GM18505 (cell line): Measurements from ENCODE around the gene NOTCH2.
"Not testable (repeated sequence)": the region's sequence is repeated elsewhere in the genome, so short reads cannot be mapped to it uniquely, and the experiment has no call there.

ENCODE experiments used
- ATAC-seq: cut with Tn5 transposase; IDR thresholded peaks from one replicate; pipeline ENCODE4 v1.9.1; 2021; ENCODE audit not compliant: unreplicated experiment
- POLR2A ChIP-seq: IDR thresholded peaks from 4 replicates; pipeline ENCODE4 v1.6.1; 2011; ENCODE audit warnings: borderline replicate concordance; ENCODE audit not compliant: insufficient read depth, insufficient read length; ENCODE audit errors: extremely low read depth

Gene NOTCH2

DNA sequence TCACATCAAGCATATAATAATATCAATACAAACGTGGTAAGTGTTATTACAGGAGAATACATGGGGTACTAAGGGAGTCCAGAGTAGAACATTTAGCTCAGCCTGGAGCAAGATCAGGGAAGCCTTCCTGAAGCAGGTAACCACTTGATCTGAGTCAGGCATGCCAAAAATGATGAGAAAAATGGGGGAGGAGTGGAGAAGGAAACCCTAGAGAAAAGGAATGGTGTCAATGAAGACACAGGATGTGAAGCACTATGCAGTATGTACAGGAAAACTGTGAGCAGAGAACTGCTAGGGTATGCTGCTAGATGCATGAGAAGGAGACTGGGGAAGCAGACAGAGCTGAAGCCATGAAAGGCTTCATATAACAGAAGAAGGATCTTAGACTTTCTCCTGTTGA, 84.7 kb downstream of the NOTCH2 start:
- TF ChIP-seq POLR2A: no peak
- ATAC-seq: no peak

DNA sequence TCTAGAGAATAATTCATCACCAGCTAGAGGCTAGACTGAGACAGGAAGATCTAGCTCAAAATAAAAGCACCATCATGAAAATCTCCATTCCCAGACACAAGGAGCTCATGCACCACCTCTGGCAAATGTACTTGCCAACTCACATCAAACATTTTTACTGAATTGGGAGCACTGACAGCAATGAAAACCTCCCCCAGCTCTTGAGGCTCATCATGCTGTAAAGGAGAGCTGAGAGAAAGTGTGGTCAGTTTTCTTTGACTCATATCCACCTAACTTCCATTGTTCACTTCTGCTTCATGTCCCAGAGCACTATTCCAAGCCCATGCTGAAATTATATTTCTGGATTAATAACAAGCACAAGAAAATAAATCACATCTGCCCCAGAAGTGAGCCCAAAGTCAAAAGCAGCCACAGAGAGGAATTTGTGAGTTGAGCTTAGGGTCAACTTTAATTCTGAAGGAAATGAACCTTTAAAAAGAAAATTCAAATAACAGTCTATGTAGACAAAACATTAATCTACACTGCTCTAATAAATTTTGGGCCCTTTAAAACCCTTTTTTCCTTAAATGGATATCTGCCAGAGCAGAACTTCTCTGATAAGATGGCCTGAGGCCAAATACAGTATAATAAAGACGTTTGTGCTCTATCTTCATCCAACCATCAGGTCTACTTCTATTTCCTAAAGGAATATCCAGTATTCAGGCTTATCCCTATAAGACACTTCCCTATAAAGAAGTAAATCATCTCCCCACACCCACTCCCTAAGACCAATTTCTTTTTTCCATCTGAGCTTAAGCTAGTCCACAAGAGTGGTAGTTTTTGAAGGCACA, 87.3 kb downstream of the NOTCH2 start:
- ATAC-seq: no peak
- no peak for TF ChIP-seq POLR2A

GRCh38 chr1:119981496-119981895, 88.0 kb downstream of the NOTCH2 start:
- no peak for TF ChIP-seq POLR2A
- ATAC-seq: no peak

GRCh38 chr1:119978018-119978505, 91.4 kb downstream of the NOTCH2 start:
- ATAC-seq: no peak
- no peak for TF ChIP-seq POLR2A

- not testable (repeated sequence) for ATAC-seq
These were observed 92.2 kb downstream of the NOTCH2 start for GRCh38 chr1:119977113-119977736.

DNA sequence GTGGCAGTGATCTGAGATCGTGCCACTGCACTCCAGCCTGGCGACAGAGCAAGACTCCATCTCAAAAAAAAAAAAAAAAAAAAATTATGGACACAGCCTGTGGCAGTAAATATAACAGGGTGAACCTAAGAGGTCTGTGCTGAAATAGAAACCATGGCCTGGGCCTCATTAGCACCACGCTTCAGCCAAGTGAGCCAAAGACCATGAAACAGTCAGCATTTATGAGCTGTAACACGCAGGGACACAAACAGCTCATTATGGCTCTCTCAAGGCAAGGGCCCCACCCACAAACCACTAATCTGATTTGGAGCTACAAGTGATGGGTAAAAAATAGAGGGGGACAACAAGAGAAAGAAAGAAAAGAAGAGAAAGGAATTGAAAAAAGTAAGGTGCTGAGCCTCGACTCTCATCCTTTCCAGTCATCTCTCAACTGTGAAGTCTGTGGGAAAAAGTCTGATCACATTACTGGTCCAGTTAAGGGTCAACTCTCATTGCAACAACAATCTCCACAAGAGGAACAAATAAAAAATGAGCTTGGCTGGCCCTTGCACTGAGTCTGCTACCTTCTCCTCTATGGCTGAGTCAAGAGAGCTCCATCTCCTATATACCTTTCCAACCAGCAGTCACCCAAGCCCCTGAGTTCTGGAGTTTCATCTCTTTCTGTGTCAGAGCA, 93.7 kb downstream of the NOTCH2 start:
- ATAC-seq: not testable (repeated sequence)

- ATAC-seq: no peak
These were observed 94.5 kb downstream of the NOTCH2 start for GRCh38 chr1:119975006-119975405.

DNA sequence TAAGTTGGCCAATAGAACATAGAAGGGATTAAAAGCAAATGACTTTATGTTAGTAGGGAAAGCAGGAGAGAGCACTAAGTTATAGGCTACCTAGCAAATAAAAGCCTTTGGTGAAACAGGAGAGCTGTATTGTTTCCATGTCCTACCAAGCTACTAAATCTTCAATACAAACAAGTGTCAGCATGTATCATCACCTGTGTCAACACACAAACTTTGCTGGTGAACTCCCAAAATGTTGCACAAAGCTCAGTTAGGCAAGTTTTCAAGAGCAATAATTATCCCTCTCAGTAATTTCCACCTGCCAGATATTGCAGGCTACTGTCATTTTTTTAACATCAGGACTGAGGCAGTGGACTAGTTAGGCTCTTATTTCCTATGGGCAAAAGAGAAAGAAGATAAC, 95.4 kb downstream of the NOTCH2 start:
- no peak for ATAC-seq
- TF ChIP-seq POLR2A: no peak

More at GRCh38 chr1:119975006-119975405, 94.5 kb downstream of the NOTCH2 start:
- TF ChIP-seq POLR2A: no peak

- TF ChIP-seq POLR2A: no peak
- no peak for ATAC-seq
These were observed 97.5 kb downstream of the NOTCH2 start for GRCh38 chr1:119971710-119972570.

- ATAC-seq: no peak
- no peak for TF ChIP-seq POLR2A
These were observed 100.9 kb downstream of the NOTCH2 start for GRCh38 chr1:119968601-119969000.

DNA sequence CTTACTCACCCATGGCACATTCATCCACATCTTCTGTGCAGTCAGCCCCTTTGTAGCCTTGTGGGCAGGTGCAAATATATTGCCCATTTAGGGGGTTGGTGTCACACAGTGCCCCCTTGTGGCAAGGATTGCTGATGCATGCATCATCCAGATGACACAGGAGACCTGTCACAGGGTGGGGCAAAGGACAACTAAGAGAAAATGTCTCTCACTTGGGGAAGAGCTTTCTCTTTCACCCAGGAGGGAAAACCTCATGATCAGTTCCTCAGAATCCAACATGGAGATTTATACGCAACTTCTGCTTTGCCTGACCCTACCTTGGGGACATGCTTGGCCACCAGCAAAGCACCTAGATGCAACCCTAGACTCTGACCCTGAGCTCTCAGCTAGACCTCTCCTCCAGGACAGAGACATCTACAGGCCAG, 101.4 kb downstream of the NOTCH2 start:
- ATAC-seq: peak; percentile 71

DNA sequence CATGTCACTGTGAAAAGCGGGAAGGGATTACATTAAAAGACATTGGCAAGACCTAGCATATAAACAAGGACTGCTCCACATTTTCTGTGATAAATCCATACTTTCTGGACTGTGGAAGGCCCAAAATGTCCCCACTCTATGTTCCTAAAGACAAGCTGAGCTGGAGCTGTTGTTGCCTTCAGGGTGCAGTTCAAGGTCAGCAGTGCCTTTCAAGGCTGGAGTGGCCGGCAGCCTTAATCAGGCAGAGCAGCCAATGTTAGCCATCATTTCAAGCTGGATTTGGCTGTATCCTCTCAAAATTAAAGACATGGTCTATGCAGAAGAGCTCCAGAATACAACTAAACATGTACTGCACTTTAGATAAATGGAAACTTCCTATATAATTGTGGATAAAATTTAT, 102.8 kb downstream of the NOTCH2 start:
- no peak for ATAC-seq
- no peak for TF ChIP-seq POLR2A

More for the DNA sequence above, 101.4 kb downstream of the NOTCH2 start:
- TF ChIP-seq POLR2A: no peak

- no peak for TF ChIP-seq POLR2A
- ATAC-seq: no peak
These were observed 103.4 kb downstream of the NOTCH2 start for GRCh38 chr1:119966020-119966419.
